ENCODE measurements around the gene KRT4.

Gene KRT4

DNA sequence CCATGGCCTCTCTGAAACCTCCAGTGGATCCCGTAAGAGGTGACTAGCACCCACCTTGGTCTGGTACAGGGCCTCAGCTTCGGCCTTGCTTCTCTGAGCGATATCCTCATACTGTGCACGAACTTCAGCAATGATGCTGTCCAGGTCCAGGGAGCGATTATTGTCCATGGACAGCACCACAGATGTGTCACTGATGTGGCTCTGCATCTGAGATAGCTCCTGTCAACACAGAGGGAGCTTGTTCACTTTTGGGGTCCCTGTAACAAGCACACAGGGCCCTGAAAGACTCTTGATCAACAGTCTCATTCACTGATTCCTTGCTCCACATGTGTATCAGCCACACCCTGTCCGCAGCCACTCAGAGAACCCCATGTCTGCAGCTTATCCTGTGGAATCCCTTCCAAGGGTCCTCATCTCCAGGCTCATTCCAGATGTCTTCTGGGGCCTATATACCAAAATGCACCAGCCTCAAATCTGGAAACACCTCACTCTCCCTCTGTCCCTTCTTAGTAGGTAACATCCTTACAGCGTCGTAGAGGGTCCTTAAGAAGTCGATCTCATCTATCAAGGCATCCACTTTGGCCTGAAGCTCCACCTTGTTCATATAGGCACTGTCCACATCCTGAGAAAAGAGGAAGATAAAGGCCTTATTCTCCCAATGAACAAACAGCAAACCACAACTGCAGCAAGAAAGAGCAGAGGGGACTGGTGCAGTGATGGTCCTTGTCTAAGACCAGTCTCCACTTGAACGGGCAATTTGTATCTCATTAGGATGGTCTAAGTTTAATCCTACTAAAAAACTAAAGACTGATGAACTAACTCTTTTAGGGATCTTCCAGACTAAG lies 21.5 kb downstream of the KRT4 start:
- DNase-seq (ENCODE audit: low spot score) = no peak

DNA sequence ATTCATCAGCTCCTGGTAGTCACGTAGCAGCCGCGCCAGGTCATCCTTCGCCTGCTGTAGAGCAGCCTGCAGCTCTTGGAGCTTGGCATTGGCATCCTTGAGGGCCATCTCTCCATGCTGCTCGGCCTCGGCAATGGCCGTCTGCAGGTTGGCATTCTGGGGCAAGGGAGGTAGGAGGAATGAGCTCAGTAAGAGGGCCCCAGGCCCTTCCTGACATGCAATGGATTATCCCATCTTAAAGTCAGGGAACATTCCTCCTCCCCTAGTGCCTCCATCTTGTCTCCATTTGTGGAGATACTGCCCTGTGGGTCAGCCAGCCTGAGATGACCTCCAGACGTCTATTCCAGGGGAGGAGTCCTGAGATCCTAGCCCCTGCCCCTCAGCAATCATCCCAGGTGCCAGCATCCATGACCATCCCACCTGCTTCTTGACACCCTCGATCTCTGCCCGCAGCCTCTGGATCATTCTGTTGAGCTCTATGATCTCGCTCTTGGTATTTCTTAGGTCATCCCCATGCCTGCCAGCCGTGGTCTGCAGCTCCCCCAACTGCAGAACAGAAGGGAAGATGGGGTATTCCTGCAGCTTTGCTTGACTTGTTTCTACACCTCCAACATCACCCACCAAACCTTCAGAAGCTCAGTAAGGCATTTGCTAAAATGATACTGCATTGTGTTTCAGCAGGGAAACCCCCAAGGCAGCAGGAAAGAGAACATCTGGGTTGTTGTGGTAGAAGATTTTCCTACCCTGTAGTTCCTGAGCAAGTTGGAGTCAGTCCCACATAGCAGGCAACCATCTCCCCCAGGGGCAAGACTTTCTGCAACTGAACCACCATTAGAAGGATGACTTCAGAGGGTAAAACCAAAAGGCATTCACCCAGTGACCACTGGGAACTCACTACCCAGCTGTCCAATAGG lies 22.4 kb downstream of the KRT4 start:
- no peak for DNase-seq (ENCODE audit: low spot score)

DNA sequence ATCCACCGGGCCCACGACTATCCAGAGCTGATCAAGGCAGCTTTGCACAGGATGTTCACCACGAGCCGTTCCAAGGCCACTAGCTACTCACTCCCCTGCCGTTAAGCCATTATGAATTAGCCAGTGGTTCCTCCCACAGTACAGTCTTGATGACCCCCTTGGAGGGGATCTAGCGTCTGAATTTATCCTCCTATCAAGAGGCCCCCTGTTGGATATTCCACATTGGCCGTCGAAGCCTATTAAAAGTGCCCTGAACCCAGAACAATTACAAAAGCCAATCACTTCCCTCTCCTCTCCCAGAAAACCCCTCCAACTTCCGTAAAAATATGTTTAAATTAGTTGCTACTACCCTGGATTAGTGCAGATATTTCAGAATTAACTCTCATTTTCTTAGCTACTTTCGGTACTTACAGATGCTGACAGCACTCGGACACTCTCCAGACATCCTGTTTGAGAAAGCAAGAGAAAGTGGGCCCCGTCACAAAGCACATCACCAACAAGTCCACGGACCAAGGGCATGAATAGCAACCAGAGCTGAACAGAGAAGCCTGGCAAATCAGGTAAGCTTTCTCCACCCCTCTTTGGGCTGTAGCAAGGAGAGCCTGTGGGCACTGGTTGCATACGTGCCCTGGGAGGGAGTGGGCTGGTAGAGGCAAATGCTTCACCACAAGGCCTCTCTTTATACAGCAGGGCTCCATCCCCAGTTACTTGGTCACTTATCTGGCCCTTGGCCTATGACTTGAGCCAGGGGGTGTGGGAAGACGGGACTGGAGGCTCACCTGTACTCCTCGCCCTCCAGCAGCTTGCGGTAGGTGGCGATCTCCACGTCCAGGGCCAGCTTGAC lies 23.3 kb downstream of the KRT4 start:
- DNase-seq (ENCODE audit: low spot score) = no peak

DNA sequence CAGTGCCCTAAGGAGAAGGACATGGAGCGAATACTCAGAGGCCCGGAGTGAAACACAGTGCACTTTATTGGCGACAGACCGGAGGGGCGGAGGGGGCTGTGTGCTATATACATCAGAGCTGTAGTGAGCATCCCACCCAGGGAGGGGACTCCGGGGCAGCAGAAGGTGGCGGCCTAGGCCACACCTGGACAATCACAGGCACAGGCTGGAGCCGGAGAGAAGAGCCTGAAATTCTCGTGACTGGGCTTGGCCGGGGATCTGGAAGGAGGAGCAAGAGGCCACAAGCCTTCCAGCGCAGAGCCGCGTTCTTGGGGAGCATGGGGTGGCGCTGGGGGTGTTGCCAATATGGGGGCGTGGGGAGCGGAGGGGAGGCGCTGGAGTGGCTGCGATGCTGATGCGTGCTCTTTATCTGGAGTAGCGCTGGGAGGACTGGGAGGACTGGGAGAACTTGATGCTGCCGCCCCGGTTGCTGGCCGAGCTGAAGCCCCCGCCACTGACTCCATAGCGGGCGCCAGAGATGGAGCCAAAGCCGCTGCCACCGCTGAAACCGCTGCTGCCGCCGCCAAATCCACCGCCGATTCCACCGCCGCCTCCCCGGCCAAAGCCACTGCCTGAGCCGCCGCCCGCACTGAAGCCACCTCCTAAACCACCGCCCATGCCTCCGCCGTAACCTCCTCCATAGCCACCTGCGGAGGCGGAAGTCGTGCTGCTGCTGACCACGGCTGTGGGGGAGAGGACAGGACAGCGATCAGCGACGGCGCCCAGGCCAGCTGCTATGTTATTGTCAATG lies 24.1 kb downstream of the KRT4 start:
- no peak for DNase-seq (ENCODE audit: low spot score)

DNA sequence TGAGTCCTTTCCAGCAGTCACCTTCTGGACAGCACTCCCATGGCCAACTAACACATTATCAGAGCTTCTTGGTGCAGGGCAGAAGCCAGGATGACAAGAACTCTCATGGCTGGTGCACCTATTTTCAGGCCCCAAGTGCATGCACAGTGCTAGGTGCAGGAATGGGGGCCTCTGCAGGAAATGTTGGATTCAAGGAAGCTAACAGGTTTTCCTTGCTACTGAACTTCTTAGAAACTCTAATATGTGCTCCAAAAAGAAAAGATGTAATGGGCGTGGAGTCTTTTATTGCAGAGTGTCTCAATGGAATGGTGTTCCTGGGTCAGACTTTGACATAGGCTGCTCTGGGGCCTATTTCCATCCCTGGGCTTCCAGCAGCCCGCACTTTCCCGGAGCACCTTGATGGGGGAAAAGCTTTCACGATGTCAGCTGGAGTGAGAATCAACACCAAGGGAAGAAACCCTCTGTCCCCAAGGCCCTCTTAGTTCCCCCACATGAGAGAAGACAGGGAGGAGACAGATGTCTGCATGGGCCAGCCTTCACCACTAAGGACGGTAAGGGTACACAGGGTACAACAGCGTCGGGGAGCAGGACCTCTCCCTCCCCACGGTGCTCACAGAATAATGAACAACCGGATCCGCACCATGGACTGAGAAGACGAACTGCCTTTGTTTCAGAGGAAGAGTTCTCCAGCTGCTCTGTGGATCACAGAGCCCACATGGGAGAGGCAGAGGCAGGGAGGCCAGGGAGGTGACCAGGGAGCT lies 24.9 kb downstream of the KRT4 start:
- no peak for DNase-seq (ENCODE audit: low spot score)

DNA sequence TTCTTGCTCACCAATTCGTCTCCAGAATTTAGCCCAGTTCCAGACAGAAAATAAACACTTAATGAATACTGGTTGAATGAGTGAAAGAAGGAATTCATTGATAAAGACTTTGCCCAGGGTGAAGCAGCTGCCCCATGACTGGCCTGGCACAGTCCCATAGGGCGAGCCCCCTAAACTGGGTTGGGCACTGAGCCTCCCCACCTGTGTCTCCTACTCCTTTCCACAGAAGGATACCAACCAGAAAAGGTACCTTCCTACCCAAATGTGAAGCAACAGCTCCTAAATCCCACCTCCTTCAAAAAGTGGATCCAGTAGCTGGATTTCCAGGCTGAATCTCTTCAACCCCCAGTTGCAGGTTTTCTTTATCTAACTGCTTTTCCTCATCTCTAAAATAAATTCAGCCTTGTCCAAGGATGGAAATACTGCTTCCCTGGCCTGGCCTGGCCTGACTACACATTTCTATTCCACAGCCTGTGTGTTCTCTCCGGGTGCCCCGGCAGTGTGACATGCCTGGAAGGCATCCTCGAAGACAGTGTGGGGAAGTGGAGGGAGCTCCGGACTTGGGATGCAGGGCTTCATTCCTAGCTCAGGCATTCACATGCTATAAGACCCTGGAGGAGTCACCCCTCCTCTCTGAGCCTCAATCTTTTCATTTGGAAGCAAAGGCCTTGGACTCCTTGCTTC lies 25.6 kb downstream of the KRT4 start:
- DNase-seq (ENCODE audit: low spot score) = no peak

DNA sequence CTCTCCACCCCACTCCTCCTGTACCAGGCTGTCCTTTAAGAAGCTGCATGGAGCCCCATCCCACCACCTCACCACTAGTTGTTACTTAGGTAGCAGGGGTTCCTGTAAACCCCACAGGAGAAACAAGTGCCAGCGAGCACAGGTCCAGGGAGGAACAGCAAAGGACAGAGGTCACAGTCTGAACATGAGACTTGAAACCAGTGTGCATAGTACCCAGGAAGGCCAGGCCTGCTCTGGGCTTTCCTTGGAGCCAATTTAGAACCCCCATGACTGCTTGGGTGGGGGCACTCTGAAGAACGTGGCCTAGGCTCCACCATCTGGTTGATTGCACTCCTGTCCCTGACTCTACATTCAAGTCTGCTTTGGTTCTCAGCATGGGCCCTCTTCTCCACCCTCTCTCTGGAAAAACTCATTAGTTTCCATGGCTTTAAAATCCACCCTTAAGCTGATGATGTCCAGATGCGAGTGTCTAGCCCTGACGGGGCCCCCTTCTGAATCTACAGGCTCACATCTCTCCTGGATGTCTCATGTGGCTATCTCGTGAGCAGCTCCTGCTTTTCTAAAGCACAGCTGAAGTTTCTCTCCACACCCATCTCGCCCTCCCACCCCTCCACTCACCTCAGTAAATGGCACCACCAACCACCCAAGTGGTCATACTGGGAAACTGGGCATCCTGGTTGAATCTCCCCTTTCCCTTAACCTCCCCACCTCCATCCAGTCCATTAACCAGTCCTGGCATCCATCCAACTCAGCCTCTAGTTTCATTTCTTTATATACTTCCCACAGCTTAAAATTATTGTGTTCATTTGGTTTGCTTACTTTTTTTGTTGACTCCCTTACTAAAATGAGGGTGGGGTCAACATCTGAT lies 26.4 kb downstream of the KRT4 start:
- DNase-seq (ENCODE audit: low spot score) = no peak

DNA sequence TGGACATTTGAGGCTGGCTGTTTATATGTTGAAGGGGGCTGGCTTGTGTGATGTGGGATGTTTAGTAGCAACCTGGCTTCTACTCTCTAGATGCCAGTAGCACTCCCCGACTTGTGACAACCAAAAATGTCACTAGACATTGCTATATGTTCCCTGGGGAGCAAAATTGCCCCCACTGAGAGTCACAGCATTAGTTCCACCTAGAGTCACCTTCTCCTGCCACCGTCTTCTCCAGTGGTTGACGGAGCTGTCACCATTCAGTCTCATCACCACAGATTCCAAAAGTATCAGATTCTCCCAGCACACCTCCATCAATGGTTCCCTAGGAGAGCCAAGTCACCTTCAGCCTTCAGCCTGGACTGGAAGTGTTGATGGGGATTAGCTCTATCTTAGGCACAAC lies 29.0 kb downstream of the KRT4 start:
- no peak for DNase-seq (ENCODE audit: low spot score)

DNA sequence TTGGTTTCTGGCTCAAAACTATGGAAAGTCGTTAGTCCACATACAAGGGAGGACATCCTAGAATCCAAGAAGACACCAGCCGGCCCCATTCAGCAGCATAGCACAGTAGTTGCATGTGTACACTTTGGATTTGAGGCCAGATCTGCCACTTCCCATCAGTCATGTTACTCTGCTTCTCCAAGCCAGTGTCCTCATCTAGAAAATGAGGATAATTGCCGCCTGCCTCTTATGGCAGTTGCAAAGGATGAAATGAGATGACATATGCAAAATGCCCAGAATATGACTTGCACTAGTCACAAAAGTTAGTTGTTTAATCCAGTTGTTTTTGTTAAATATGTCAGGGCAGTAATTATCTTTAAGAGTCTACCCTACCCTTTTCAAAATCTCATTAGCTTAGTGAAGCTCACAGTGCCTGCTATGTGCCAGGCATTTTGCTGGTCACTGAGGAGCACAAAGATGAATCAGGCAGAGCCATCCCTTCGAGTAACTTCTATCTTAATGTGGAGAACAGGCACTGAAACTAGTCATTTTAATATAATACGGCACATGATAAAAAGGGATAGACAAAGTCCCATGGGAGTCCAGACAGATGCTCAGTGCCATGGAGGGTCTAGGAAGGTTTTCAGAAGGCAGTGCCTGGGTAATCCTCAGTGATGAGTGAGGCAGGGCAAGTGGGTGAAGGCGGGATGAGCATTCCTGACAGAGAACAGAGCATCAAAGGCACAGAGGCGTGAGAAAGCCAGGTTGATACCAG lies 30.2 kb downstream of the KRT4 start:
- no peak for DNase-seq (ENCODE audit: low spot score)

DNA sequence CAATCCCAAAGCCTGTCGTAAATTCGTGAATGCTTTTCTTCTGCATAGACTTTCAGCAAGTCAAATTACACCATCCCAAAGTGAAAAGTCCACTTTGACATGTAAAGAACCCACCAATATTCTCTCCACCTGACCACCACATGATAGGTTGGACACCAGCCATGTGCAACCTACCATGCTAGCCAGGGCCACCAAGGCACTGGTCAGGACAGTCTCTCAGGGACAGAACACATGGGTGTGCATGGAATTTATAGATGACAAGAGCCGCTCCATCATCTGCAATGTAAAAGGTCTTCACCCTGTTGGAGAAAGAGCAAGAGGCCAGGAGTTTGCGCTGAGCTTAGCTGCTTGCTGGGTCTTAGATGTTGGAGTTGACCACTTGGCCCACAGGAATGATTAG lies 31.4 kb downstream of the KRT4 start:
- no peak for DNase-seq (ENCODE audit: low spot score)

DNA sequence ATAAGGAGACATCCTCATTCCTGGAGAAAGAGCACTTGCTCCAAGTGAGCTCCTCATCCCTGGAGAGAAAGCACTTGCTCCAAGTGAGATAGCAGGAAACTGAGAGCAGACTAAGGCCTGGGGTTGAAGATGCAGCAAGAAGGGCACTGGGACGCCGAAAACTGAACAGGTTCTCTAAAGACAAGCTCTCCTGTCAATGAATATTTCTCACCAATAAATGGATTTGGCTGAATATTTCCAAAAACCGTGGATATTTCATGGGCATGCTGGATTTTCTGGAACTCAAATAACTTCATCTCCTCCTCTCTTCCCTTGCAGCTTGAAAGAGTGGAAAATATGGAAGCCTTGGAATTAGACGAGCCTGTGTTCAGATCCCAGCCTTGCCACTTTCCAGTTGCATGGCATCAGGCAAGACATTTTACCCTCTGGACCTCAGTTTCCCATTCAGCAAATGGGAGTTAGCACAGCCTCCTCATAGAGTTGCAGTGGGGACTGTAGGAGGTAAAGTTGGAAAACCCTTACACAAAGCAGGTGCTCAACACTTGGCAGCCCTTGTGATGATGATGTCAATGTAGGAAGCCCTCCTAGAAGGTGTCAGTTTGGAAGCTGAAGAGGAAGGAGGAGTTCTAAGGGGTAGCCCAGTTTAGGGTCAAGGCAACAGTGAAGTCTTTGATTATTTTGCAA lies 32.4 kb downstream of the KRT4 start:
- no peak for DNase-seq (ENCODE audit: low spot score)

DNA sequence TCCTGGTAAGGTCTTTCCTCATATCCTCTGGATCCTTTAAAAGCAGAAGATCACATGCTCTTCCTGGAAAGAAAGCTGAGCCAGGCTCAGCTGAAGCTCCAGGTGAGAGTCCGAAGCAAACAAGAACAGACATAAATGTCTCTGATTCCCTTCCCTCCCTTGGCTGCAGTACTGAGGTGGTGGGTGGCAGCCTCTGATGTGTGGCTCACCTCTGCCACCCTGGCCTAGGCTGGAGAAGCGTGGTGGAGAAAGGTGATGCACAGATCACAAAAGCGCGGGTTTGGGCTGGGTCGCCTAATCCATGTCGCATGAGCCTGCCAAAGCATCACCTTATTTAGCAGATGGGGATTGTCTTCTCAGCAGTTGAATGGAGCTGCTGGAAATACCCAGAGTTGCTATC lies 34.0 kb downstream of the KRT4 start:
- no peak for DNase-seq (ENCODE audit: low spot score)

DNA sequence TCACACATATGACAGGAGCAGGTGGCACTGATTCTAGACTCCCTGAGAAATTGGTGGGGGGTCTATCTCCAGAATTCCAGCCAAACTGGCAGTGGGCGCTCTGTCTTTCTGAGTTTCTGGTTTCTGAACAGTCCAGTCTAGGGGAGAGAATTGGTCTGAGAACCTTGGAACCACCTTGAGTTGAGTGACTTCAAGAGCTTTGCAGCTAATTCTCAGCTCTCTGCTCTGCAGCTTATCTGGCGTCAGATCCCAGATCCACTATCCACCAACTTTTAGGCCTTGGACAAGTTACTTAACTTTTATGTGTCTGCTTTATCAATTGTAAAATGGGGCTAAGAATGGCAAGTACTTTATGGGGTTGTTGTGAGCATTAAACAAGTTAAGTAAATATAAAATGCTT lies 35.1 kb downstream of the KRT4 start:
- no peak for DNase-seq (ENCODE audit: low spot score)

DNA sequence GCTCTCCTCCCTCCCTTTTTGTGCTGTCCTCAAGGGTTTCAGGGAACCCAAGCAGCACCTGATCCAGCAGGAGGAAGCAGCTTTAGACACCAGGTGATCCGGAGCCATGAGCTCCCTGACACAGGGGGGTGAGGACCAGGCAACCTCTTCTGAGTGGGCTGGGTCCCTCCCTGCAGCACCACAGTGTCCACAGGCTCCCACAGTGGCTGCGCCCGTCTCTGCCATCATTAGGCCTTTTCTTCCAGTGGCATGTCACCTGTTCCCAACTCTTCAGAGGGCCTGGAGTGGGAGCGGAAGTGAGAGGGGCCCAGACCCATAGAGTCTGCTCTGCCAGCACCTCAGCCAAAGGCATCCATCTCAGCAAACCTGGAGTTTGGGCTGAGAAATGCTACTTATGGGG lies 36.4 kb downstream of the KRT4 start:
- no peak for DNase-seq (ENCODE audit: low spot score)

DNA sequence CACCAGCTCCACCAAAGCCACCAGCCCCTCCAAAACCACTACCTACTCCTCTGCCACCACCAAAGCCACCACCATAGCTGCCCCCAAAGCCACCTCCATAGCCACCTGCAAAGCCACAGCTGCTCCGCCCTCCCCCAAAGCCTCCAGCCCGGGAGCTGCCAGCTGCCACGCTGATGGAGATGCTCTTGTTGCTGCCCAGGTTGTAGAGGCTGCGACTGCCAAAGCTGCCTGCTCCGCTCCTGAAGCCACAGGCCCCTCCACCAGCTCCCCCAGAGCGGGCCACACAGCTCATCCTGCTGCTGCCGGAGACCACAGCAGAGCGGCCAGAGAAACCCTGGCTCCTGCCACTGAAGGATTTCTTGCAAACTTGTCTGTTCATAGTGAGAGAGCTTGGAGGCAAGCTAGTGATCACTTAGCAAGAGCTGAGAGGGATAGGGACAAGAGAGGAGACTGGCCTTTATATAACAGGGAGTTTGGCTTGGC lies 37.0 kb downstream of the KRT4 start, which contains the start of gene KRT76:
Gene KRT76 (minus strand): TSS at position 433 of the 483 bp plus-strand sequence. CDS start 54 bp downstream, at position 379.
- DNase-seq (ENCODE audit: low spot score) = no peak

DNA sequence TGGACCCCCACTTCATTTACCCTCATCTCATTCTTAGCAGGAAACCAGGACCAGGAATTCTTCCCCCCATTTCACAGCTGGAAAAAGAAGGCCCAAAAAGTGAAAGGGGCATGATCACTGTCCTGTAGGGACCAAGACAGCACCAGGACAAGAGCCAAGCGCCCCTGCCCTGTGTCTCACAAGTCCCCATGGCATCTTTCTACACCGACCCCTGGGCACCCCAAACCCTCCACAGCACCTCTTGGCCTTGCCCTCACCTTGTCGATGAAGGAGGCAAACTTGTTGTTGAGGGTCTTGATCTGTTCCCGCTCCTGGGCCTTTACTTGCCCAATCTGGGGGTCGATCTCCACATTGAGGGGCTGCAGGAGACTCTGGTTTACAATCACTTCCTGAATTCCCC lies 37.5 kb downstream of the KRT4 start:
- DNase-seq (ENCODE audit: low spot score) = no peak

DNA sequence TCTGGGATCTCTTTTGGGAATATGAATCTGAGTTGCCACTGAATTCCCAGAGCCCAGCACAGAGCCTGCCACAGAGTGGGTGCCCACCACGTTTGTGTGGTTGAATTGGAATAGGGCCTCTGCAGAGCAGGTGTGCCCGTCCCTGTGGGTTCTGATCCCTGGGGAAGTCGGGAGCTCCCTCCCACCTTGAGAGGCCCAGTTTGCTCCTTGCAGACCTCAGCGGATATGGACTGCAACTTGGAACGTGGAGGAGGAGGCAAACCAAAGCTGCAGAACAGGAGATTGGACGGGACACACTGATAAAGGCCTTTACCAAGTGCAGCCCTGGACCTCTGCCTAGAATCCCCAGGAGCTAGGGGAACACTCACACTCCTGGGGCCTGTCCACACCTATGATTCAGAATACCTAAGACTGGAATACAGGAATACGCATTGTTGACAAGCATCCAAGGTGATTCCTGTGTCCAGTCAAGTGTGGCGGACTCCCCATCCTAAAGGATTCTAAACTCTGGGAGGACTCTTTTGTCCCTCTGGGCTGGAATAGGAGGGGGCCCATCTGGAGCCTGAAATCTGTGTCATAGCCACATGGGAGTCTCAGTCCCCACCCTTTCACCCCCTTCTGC lies 39.2 kb downstream of the KRT4 start:
- DNase-seq (ENCODE audit: low spot score) = no peak

All from pons (tissue), 1 donor.